HepG2 (cell line): ENCODE data around the gene CAPRIN2. TPM values are rescaled to one million over a fixed set of nuclear protein-coding genes. Genes with fewer than 3 reads are reported as not detected.

Source experiments
- HNRNPH1 ChIP-seq: fragments of 200-400 bp; formaldehyde crosslinking; optimal IDR thresholded peaks from 2 replicates; pipeline ENCODE3; 2017; ENCODE audit warnings: mild to moderate bottlenecking, low read depth, low read length
- HOXA7 ChIP-seq: sonication (generic); formaldehyde crosslinking; IDR thresholded peaks from 2 replicates; pipeline ENCODE4 v1.8.1; 2022; ENCODE audit warnings: mild to moderate bottlenecking, missing genetic modification reagents, moderate library complexity
- KDM6A ChIP-seq: IDR thresholded peaks from 2 replicates; pipeline ENCODE4 v1.6.1; 2016; ENCODE audit warnings: low read depth
- SKI ChIP-seq: fragments of 450-650 bp; IDR thresholded peaks from one replicate; pipeline ENCODE4 v1.6.1; 2018; ENCODE audit warnings: mild to moderate bottlenecking; ENCODE audit not compliant: partially characterized antibody
- SMAD3 ChIP-seq: sonication (generic); formaldehyde crosslinking; IDR thresholded peaks from 2 replicates; pipeline ENCODE4 v1.4.0; 2020; ENCODE audit warnings: missing genetic modification reagents
- U2AF1 ChIP-seq: fragments of 200-400 bp; formaldehyde crosslinking; optimal IDR thresholded peaks from 2 replicates; pipeline ENCODE3; 2017; ENCODE audit warnings: mild to moderate bottlenecking, low read depth, low read length
- ZNF138 ChIP-seq: sonication (generic); formaldehyde crosslinking; IDR thresholded peaks from 2 replicates; pipeline ENCODE4 v1.5.0; 2020; ENCODE audit warnings: mild to moderate bottlenecking, low read depth, missing genetic modification reagents
- ZNF441 ChIP-seq: sonication (generic); formaldehyde crosslinking; IDR thresholded peaks from 2 replicates; pipeline ENCODE4 v1.7.0; 2021; ENCODE audit warnings: missing genetic modification reagents, borderline replicate concordance
- ZNF577 ChIP-seq: sonication (generic); formaldehyde crosslinking; IDR thresholded peaks from 2 replicates; pipeline ENCODE4 v1.4.0; 2020; ENCODE audit warnings: mild to moderate bottlenecking, low read depth, missing genetic modification reagents, borderline replicate concordance
- polyA plus RNA-seq, 8 experiments: library from polyadenylated mRNA; depleted of rRNA in 3 of 8; stranded (reverse) in 7 of 8; unstranded in 1 of 8; fragments of >200 nt; fragmentation: Illumina TruSeq in 4 of 8; extraction: Trizol in 4 of 8; gene quantifications; 2 replicates each; pipeline versions ENCODE4 v1.2.1 to v1.2.3, GENCODE V29; 2011 to 2016; ENCODE audit warnings: low read depth in 4 of 8, missing spikeins in 1 of 8, mixed read lengths in 1 of 8; ENCODE audit not compliant: insufficient read depth in 1 of 8
- total RNA-seq, 5 experiments: library from RNA; depleted of rRNA; stranded (reverse); fragments of >200 nt; fragmentation: Illumina TruSeq; extraction: Trizol; gene quantifications; 2 replicates each; pipeline ENCODE4 v1.2.3, GENCODE V29; 2016; ENCODE audit warnings: low read depth in 1 of 5
- TF ChIP-seq, protein P1 (sequence below): sonication (generic); formaldehyde crosslinking; IDR thresholded peaks from 2 replicates; pipeline ENCODE4 v1.5.0; 2020; ENCODE audit warnings: mild to moderate bottlenecking, missing genetic modification reagents
- TF ChIP-seq, protein P2 (sequence below): sonication (generic); formaldehyde crosslinking; IDR thresholded peaks from 2 replicates; pipeline ENCODE4 v1.4.0; 2020; ENCODE audit warnings: missing genetic modification reagents, borderline replicate concordance
- TF ChIP-seq, protein P3 (sequence below): sonication (generic); formaldehyde crosslinking; IDR thresholded peaks from 2 replicates; pipeline ENCODE4 v1.5.0; 2020; ENCODE audit warnings: missing genetic modification reagents
- TF ChIP-seq, protein P4 (sequence below): sonication (generic); formaldehyde crosslinking; IDR thresholded peaks from 2 replicates; pipeline ENCODE4 v1.4.0; 2020; ENCODE audit warnings: low read depth, mild to moderate bottlenecking, missing genetic modification reagents
- TF ChIP-seq, protein P5 (sequence below): sonication (generic); formaldehyde crosslinking; IDR thresholded peaks from 2 replicates; pipeline ENCODE4 v1.8.1; 2023; ENCODE audit warnings: mild to moderate bottlenecking, missing genetic modification reagents
- TF ChIP-seq, protein P6 (sequence below): sonication (generic); formaldehyde crosslinking; IDR thresholded peaks from 2 replicates; pipeline ENCODE4 v1.9.0; 2021; ENCODE audit warnings: mild to moderate bottlenecking, missing genetic modification reagents

CAPRIN2 gene
- total and polyA plus RNA-seq, 2 of the 13 experiments (the other 11 are each of a cell fraction or from before 2014, with no cell fraction given), result 21.7 to 30.6 TPM

DNA sequence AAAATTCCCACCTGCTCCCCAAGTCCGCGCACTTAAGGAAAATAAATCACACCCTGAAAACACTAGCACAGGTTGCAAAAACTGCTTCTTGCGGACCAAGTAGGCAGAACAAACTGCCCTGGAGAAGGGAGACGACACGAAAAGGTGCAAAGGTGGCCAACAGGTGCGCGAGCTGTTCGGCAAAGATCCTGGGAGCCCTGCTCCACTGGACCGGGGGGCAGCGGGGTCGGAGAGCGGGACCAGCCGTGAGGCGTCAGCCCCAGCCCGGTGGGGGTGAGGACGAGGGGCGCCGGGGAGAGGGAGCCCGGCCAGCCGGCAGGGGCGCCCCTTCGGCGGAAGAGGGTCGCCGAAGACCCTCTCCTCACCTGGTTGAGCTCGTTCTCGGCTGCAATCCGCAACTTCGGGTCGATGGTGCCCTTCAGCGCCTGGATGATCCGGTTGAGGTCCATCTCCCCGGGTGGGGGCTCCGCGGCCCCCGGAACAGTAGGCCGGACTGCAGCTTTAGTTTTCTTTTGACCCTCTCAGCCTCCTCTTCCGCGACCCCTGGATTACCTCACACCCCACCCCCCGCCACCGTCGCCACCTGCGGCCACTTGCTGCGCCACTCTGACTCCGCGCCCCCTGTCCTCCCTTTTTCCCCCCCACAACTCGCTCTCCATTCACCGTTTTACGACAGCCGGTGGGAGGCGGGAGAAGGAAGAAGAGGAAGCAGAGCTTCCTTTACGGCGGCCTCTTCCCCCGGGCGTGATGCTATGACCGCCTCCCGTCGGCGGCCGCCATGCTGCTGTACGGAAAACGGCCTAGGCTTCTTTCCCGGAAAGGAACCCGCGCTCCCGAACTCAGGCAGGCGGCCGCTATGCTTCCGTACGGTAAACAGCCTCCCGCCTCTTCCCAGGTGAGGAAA is 59.3 kb downstream of the CAPRIN2 start, which contains the start of gene IPO8 (continued):
- TF ChIP-seq, protein P1, sequence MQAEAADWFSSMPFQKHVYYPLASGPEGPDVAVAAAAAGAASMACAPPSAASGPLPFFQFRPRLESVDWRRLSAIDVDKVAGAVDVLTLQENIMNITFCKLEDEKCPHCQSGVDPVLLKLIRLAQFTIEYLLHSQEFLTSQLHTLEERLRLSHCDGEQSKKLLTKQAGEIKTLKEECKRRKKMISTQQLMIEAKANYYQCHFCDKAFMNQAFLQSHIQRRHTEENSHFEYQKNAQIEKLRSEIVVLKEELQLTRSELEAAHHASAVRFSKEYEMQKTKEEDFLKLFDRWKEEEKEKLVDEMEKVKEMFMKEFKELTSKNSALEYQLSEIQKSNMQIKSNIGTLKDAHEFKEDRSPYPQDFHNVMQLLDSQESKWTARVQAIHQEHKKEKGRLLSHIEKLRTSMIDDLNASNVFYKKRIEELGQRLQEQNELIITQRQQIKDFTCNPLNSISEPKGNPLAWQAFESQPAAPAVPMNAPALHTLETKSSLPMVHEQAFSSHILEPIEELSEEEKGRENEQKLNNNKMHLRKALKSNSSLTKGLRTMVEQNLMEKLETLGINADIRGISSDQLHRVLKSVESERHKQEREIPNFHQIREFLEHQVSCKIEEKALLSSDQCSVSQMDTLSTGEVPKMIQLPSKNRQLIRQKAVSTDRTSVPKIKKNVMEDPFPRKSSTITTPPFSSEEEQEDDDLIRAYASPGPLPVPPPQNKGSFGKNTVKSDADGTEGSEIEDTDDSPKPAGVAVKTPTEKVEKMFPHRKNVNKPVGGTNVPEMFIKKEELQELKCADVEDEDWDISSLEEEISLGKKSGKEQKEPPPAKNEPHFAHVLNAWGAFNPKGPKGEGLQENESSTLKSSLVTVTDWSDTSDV (CRISPR knock-in tag), result no peak
- TF ChIP-seq SKI, result peak; percentile 45
- TF ChIP-seq, protein P2, sequence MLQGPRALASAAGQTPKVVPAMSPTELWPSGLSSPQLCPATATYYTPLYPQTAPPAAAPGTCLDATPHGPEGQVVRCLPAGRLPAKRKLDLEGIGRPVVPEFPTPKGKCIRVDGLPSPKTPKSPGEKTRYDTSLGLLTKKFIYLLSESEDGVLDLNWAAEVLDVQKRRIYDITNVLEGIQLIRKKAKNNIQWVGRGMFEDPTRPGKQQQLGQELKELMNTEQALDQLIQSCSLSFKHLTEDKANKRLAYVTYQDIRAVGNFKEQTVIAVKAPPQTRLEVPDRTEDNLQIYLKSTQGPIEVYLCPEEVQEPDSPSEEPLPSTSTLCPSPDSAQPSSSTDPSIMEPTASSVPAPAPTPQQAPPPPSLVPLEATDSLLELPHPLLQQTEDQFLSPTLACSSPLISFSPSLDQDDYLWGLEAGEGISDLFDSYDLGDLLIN (CRISPR knock-in tag), result no peak
- TF ChIP-seq ZNF441 (CRISPR knock-in tag), result 0 out of 2 replicates have a peak, but pooled peaks have one; percentile 24
- TF ChIP-seq HNRNPH1, result no peak
- TF ChIP-seq, protein P3, sequence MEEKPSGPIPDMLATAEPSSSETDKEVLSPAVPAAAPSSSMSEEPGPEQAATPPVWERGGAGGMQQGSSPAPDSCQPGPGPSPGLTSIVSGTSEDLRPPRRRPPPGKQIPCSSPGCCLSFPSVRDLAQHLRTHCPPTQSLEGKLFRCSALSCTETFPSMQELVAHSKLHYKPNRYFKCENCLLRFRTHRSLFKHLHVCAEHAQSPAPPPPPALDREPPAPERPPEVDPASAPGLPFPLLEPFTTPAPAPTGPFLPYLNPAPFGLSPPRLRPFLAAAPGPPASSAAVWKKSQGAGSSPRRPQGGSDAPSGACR (CRISPR knock-in tag), result no peak
- no peak for TF ChIP-seq ZNF577 (CRISPR knock-in tag)
- no peak for TF ChIP-seq SMAD3 (CRISPR knock-in tag)
- no peak for TF ChIP-seq KDM6A (CRISPR knock-in tag)
- no peak for TF ChIP-seq U2AF1
- TF ChIP-seq, protein P4, sequence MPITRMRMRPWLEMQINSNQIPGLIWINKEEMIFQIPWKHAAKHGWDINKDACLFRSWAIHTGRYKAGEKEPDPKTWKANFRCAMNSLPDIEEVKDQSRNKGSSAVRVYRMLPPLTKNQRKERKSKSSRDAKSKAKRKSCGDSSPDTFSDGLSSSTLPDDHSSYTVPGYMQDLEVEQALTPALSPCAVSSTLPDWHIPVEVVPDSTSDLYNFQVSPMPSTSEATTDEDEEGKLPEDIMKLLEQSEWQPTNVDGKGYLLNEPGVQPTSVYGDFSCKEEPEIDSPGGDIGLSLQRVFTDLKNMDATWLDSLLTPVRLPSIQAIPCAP (CRISPR knock-in tag), result no peak
- TF ChIP-seq, protein P5, sequence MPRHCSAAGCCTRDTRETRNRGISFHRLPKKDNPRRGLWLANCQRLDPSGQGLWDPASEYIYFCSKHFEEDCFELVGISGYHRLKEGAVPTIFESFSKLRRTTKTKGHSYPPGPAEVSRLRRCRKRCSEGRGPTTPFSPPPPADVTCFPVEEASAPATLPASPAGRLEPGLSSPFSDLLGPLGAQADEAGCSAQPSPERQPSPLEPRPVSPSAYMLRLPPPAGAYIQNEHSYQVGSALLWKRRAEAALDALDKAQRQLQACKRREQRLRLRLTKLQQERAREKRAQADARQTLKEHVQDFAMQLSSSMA, result no peak
- no peak for TF ChIP-seq HOXA7 (CRISPR knock-in tag)
- TF ChIP-seq ZNF138 (CRISPR knock-in tag), result 0 out of 2 replicates have a peak, but pooled peaks have one; percentile 37
- TF ChIP-seq, protein P6, sequence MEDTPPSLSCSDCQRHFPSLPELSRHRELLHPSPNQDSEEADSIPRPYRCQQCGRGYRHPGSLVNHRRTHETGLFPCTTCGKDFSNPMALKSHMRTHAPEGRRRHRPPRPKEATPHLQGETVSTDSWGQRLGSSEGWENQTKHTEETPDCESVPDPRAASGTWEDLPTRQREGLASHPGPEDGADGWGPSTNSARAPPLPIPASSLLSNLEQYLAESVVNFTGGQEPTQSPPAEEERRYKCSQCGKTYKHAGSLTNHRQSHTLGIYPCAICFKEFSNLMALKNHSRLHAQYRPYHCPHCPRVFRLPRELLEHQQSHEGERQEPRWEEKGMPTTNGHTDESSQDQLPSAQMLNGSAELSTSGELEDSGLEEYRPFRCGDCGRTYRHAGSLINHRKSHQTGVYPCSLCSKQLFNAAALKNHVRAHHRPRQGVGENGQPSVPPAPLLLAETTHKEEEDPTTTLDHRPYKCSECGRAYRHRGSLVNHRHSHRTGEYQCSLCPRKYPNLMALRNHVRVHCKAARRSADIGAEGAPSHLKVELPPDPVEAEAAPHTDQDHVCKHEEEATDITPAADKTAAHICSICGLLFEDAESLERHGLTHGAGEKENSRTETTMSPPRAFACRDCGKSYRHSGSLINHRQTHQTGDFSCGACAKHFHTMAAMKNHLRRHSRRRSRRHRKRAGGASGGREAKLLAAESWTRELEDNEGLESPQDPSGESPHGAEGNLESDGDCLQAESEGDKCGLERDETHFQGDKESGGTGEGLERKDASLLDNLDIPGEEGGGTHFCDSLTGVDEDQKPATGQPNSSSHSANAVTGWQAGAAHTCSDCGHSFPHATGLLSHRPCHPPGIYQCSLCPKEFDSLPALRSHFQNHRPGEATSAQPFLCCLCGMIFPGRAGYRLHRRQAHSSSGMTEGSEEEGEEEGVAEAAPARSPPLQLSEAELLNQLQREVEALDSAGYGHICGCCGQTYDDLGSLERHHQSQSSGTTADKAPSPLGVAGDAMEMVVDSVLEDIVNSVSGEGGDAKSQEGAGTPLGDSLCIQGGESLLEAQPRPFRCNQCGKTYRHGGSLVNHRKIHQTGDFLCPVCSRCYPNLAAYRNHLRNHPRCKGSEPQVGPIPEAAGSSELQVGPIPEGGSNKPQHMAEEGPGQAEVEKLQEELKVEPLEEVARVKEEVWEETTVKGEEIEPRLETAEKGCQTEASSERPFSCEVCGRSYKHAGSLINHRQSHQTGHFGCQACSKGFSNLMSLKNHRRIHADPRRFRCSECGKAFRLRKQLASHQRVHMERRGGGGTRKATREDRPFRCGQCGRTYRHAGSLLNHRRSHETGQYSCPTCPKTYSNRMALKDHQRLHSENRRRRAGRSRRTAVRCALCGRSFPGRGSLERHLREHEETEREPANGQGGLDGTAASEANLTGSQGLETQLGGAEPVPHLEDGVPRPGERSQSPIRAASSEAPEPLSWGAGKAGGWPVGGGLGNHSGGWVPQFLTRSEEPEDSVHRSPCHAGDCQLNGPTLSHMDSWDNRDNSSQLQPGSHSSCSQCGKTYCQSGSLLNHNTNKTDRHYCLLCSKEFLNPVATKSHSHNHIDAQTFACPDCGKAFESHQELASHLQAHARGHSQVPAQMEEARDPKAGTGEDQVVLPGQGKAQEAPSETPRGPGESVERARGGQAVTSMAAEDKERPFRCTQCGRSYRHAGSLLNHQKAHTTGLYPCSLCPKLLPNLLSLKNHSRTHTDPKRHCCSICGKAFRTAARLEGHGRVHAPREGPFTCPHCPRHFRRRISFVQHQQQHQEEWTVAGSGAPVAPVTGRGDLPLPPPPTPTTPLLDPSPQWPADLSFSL, result no peak
